Hepatocyte (in vitro differentiated cells): ENCODE data around the gene NRCAM. TPM values are rescaled to one million over a fixed set of nuclear protein-coding genes. Genes with fewer than 3 reads are reported as not detected.

Source experiments
- DNase-seq: peaks from one replicate; pipeline ENCODE4 v3.0.0-alpha.2; 2016; ENCODE audit warnings: low spot score
- H2AFZ ChIP-seq: fragments of 200-600 bp; sonication (generic); 2 replicates; pipeline ENCODE4 v1.6.0; 2016; ENCODE audit warnings: antibody characterized with exemption, mild to moderate bottlenecking
- H3K27ac ChIP-seq: fragments of 200-600 bp; sonication (generic); 2 replicates; pipeline ENCODE4 v1.5.1; 2016; ENCODE audit warnings: mild to moderate bottlenecking
- H3K27me3 ChIP-seq: fragments of 200-600 bp; sonication (generic); 2 replicates; pipeline ENCODE4 v1.6.1; 2016
- H3K36me3 ChIP-seq: fragments of 200-600 bp; sonication (generic); replicated peaks from 2 replicates; pipeline ENCODE4 v1.5.1; 2016; ENCODE audit warnings: low read depth; ENCODE audit not compliant: insufficient read depth
- H3K4me1 ChIP-seq: fragments of 200-600 bp; sonication (generic); 2 replicates; pipeline ENCODE4 v1.5.1; 2016; ENCODE audit warnings: mild to moderate bottlenecking, moderate library complexity; ENCODE audit not compliant: insufficient read depth
- H3K4me2 ChIP-seq: fragments of 200-600 bp; sonication (generic); 2 replicates; pipeline ENCODE4 v1.6.0; 2016
- H3K4me3 ChIP-seq: fragments of 200-600 bp; sonication (generic); 2 replicates; pipeline ENCODE4 v1.5.1; 2016; ENCODE audit warnings: mild to moderate bottlenecking
- H3K79me2 ChIP-seq: fragments of 200-600 bp; sonication (generic); 2 replicates; pipeline ENCODE4 v1.6.0; 2017; ENCODE audit warnings: mild to moderate bottlenecking
- H3K9me2 ChIP-seq: fragments of 200-600 bp; sonication (generic); replicated peaks from 2 replicates; pipeline ENCODE4 v1.6.0; 2017; ENCODE audit warnings: mild to moderate bottlenecking; ENCODE audit not compliant: insufficient read depth
- H3K9me3 ChIP-seq: fragments of 200-600 bp; sonication (generic); 2 replicates; pipeline ENCODE4 v1.5.1; 2016; ENCODE audit warnings: low read depth, mild to moderate bottlenecking
- H4K20me1 ChIP-seq: fragments of 200-600 bp; sonication (generic); 2 replicates; pipeline ENCODE4 v1.6.0; 2016; ENCODE audit warnings: mild to moderate bottlenecking; ENCODE audit not compliant: insufficient read depth, poor library complexity, severe bottlenecking
- EZH2 ChIP-seq: fragments of 200-600 bp; sonication (generic); IDR thresholded peaks from 2 replicates; pipeline ENCODE4 v1.6.1; 2016; ENCODE audit warnings: antibody characterized with exemption, mild to moderate bottlenecking, borderline replicate concordance
- EZH2phosphoT487 ChIP-seq: fragments of 200-600 bp; sonication (generic); IDR thresholded peaks from one replicate; pipeline ENCODE4 v1.6.1; 2018; ENCODE audit warnings: antibody characterized with exemption, mild to moderate bottlenecking, low read depth, moderate library complexity; ENCODE audit not compliant: unreplicated experiment, severe bottlenecking
- WGBS: methylation state at CpG from one replicate; pipeline ENCODE4 v1.1.6; 2016; ENCODE audit warnings: low lambda C conversion rate; ENCODE audit errors: missing lambda C conversion rate; 5-methylcytosine and 5-hydroxymethylcytosine counted together
- polyA plus RNA-seq: library from polyadenylated mRNA; unstranded; fragments of >200 nt; fragmentation: Nextera tagmentation; extraction: Ambion mirVana; gene quantifications from 2 replicates; pipeline ENCODE4 v1.2.1, GENCODE V29; 2016
- total RNA-seq: library from RNA; depleted of rRNA; stranded (reverse); fragments of >200 nt; gene quantifications from 2 replicates; pipeline ENCODE4 v1.2.3, GENCODE V29; 2014
- TF ChIP-seq, protein P1 (sequence below): fragments of 200-600 bp; sonication (generic); IDR thresholded peaks from 2 replicates; pipeline ENCODE4 v1.5.1; 2016; ENCODE audit warnings: antibody characterized with exemption, mild to moderate bottlenecking; ENCODE audit not compliant: poor library complexity

Gene NRCAM
- total and polyA plus RNA-seq, 2 experiments from 2014 or later: 16.0 to 34.4 TPM

DNA sequence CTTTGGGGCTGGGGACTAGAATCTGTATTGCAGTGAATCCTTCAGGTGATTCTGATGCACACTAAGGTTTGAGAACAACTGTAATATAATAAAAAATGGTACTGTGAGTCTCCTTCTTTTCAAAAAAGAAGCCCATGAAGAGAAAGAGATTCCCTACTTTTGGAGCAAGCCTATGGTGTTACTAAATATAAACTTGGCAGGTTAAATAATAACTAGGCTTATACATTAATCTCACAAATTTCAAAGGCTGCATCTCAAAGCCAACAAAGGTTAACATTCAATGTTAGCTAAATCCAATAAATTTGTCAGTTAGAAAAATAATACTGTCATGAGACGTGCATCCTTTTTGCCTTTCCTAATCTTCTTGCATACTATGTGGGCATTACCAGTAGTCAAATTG lies 166.4 kb downstream of the NRCAM start:
- H2AFZ ChIP-seq: no peak overlapping the region
- TF ChIP-seq EZH2 (no peak), EZH2phosphoT487 (no peak)
- H3K27ac ChIP-seq: peak overlapping the region; percentile 16
- peak overlapping the region; percentile 61 for H3K4me2 ChIP-seq
- H3K4me1 ChIP-seq: peaks cover 24% of the 10 kb centered on the region
- H4K20me1 ChIP-seq: no peaks in the 10 kb centered on the region
- no peaks in the 10 kb centered on the region for H3K9me2 ChIP-seq
- 59% methylated on average over 1 of the region's 1 CpG for WGBS
- no peaks in the 10 kb centered on the region for H3K9me3 ChIP-seq
- H3K27me3 ChIP-seq: no peaks in the 10 kb centered on the region
- no peak for DNase-seq
- no peaks in the 10 kb centered on the region for H3K79me2 ChIP-seq
- H3K4me3 ChIP-seq: no peak overlapping the region
- no peaks in the 10 kb centered on the region for H3K36me3 ChIP-seq

DNA sequence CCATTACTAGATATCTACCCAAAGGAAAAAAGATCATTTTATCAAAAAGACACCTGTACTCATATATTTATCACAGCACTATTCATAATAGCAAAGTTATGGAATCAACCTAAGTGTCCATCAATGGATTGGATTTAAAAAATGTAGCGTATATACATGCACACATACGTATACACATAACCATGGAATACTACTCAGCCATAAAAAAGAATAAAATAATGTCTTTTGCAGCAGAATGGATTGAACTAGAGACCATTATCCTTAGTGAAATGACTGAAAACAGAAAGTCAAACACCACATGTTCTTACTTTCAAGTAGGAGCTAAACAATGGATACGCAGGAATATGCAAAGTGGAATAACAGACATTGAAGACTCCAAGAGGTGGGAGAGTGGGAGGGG lies 168.4 kb downstream of the NRCAM start:
- no peak overlapping the region for H3K27ac ChIP-seq
- H3K27me3 ChIP-seq: no peaks in the 10 kb centered on the region
- TF ChIP-seq, protein P1, sequence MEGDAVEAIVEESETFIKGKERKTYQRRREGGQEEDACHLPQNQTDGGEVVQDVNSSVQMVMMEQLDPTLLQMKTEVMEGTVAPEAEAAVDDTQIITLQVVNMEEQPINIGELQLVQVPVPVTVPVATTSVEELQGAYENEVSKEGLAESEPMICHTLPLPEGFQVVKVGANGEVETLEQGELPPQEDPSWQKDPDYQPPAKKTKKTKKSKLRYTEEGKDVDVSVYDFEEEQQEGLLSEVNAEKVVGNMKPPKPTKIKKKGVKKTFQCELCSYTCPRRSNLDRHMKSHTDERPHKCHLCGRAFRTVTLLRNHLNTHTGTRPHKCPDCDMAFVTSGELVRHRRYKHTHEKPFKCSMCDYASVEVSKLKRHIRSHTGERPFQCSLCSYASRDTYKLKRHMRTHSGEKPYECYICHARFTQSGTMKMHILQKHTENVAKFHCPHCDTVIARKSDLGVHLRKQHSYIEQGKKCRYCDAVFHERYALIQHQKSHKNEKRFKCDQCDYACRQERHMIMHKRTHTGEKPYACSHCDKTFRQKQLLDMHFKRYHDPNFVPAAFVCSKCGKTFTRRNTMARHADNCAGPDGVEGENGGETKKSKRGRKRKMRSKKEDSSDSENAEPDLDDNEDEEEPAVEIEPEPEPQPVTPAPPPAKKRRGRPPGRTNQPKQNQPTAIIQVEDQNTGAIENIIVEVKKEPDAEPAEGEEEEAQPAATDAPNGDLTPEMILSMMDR: no peak
- TF ChIP-seq EZH2phosphoT487: no peak
- TF ChIP-seq EZH2: no peak
- H2AFZ ChIP-seq: no peak overlapping the region
- DNase-seq: no peak
- H3K36me3 ChIP-seq: no peaks in the 10 kb centered on the region
- H3K4me2 ChIP-seq: no peak overlapping the region
- no peaks in the 10 kb centered on the region for H4K20me1 ChIP-seq
- no peaks in the 10 kb centered on the region for H3K79me2 ChIP-seq
- 97% methylated on average over 3 of the region's 3 CpGs for WGBS
- no peaks in the 10 kb centered on the region for H3K9me2 ChIP-seq
- peaks cover 24% of the 10 kb centered on the region for H3K4me1 ChIP-seq
- no peaks in the 10 kb centered on the region for H3K9me3 ChIP-seq
- no peak overlapping the region for H3K4me3 ChIP-seq

DNA sequence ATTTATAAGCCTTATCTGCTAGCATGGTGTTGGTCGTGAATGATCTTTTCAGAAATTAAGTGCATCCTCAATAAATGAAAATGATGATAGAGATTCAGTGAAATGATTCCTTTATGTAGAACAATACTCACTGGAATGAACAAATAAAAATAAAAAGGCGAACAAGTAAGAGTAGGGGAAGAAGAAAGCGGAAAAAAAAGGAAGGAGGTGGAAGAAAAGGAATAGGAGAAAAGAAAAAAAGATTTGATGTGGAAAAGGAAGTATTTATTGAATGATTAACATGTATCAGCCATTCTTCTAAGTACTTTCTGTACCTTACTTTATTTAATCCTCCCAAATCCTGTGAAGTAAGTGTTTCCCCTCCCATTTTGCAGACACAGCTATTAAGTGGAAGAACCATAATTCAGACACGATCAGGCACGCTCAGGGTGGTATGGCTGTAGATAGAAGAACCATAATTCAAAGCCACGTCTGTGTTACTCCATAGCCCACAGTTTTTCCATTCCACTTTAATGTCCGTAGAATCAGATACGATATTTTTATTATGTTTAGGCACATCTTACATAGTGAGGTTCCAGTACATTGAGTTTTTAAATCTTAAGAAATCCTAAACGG lies 169.8 kb downstream of the NRCAM start:
- 77% methylated on average over 9 of the region's 9 CpGs for WGBS
- Histone ChIP-seq H3K27ac (no peak overlapping the region), H3K4me3 (no peak overlapping the region), H3K36me3 (no peaks in the 10 kb centered on the region), H3K4me1 (peaks cover 12% of the 10 kb centered on the region), H3K79me2 (no peaks in the 10 kb centered on the region), H3K4me2 (no peak overlapping the region), H3K27me3 (no peaks in the 10 kb centered on the region), H4K20me1 (no peaks in the 10 kb centered on the region), H2AFZ (no peak overlapping the region), H3K9me2 (no peaks in the 10 kb centered on the region), H3K9me3 (no peaks in the 10 kb centered on the region)
- TF ChIP-seq, protein P1: no peak
- TF ChIP-seq EZH2phosphoT487: no peak
- TF ChIP-seq EZH2: no peak
- no peak for DNase-seq

DNA sequence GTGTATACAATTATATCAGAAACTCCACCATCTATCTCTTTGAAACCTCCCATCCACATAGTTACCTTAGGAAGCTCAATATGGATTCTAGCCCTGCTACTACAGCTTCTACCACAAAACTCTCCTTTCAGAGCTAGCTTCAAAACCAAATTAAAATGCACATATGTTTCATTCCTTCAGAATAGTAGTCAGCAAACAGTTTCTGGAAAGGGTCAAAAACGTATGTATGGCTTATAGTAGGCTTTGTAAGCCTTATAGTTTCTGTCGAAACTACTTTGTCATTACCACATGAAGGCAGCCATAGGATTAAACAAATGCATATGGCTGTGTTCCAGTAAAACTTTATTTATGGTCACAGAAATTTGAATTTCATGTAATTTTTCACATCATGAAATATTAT lies 170.5 kb downstream of the NRCAM start:
- Histone ChIP-seq H3K36me3 (no peaks in the 10 kb centered on the region), H3K9me3 (no peaks in the 10 kb centered on the region), H3K27me3 (no peaks in the 10 kb centered on the region), H3K9me2 (no peaks in the 10 kb centered on the region), H3K4me1 (peaks cover 6% of the 10 kb centered on the region), H3K79me2 (no peaks in the 10 kb centered on the region), H2AFZ (no peak overlapping the region), H3K4me3 (no peak overlapping the region), H4K20me1 (no peaks in the 10 kb centered on the region), H3K4me2 (no peak overlapping the region), H3K27ac (no peak overlapping the region)
- TF ChIP-seq, protein P1: no peak
- no peak for TF ChIP-seq EZH2
- no peak for TF ChIP-seq EZH2phosphoT487
- 80% methylated on average over 2 of the region's 2 CpGs for WGBS
- no peak for DNase-seq
